Ovary (tissue), 9 donors: ENCODE data around the gene SLC4A1AP. TPM values are rescaled to one million over a fixed set of nuclear protein-coding genes. Genes with fewer than 3 reads are reported as not detected.

ENCODE experiments used
- DNase-seq, 5 donors: peaks; one replicate each; pipeline ENCODE4 v3.0.0-alpha.2; 2019 to 2020
- H3K27ac ChIP-seq, 2 donors: fragments of 200-600 bp; one replicate each; pipeline versions ENCODE4 v1.5.1 to v1.8.0; 2019 to 2022
- H3K27me3 ChIP-seq: fragments of 200-600 bp; one replicate; pipeline ENCODE4 v1.8.0; 2022
- H3K36me3 ChIP-seq: fragments of 200-600 bp; sonication (generic); one replicate; pipeline ENCODE4 v1.5.1; 2019
- H3K4me1 ChIP-seq: one replicate; pipeline ENCODE4 v1.8.1; 2013; ENCODE audit warnings: mild to moderate bottlenecking, moderate library complexity; ENCODE audit not compliant: insufficient read depth
- H3K4me3 ChIP-seq: fragments of 200-600 bp; sonication (generic); one replicate; pipeline ENCODE4 v1.5.1; 2017
- H3K9me3 ChIP-seq, 2 donors: fragments of 200-600 bp in 1 of 2; sonication (generic) in 1 of 2; one replicate each; pipeline versions ENCODE4 v1.5.1 to v1.8.1; 2013 to 2019; ENCODE audit warnings: mild to moderate bottlenecking in 1 of 2, moderate library complexity in 1 of 2
- CTCF ChIP-seq, 3 donors: fragments of 450-650 bp in 2 of 3; fragments of 200-600 bp in 1 of 3; IDR thresholded peaks; one replicate each; pipeline versions ENCODE4 v1.5.1 to v1.8.0; 2016 to 2022; ENCODE audit warnings: antibody characterized with exemption in 3 of 3, mild to moderate bottlenecking in 1 of 3
- EP300 ChIP-seq: sonication (generic); formaldehyde crosslinking; IDR thresholded peaks from one replicate; pipeline ENCODE4 v1.6.1; 2017; ENCODE audit warnings: antibody characterized with exemption
- POLR2A ChIP-seq: fragments of 450-650 bp; IDR thresholded peaks from one replicate; pipeline ENCODE4 v1.6.1; 2017; ENCODE audit warnings: antibody characterized with exemption, mild to moderate bottlenecking, moderate library complexity
- WGBS, 3 donors: extraction: QIAGEN DNeasy Blood & Tissue Kit in 1 of 3; methylation state at CpG; one replicate each; pipeline versions ENCODE4 v1.1.5 to v1.1.7; 2013 to 2017; 5-methylcytosine and 5-hydroxymethylcytosine counted together
- intact Hi-C, 4 donors: fragments of 100-400 bp; cut with DNase I; formaldehyde crosslinking; loops; one replicate each; pipeline versions ENCODE4 v1.11.0 to v1.15.1; 2022 to 2023
- polyA plus RNA-seq, 2 donors: library from polyadenylated mRNA; stranded (reverse); fragments of 200-250 nt in 1 of 2; fragments of 350-450 nt in 1 of 2; fragmentation: Illumina TruSeq in 1 of 2; extraction: RNeasy Lipid Tissue Mini Kit (QIAGEN cat#74804) in 1 of 2; gene quantifications; one replicate each; pipeline ENCODE4 v1.2.3, GENCODE V29; 2013 to 2014
- total RNA-seq, 7 donors: library from RNA; depleted of rRNA in 2 of 7; stranded (reverse); fragments of >200 nt in 2 of 7; fragmentation: NEBNext Ultra II Directional in 3 of 7; extraction: Animal tissue kit (Norgen Biotek cat#: 25700) in 3 of 7; gene quantifications; one replicate each; pipeline versions ENCODE4 v1.1.0 to v1.2.4, GENCODE V29; 2016 to 2023
- donor health status: DM: no; HTN: no; CAD: no; lungs with moderate emphysema.
- donor health status: DM: no; HTN: no; CAD: no.
- donor health status: Bipolar disorder and iron deficiency.
- donor health status: DM: yes; HTN: yes; CAD: no.
- donor health status: DM: no; HTN: no; CAD: no.
- donor health status: DM: yes; HTN: yes; CAD: no.

SLC4A1AP gene
- total and polyA plus RNA-seq, 9 donors, result 14.6 to 22.0 (median 16.2) TPM

DNA sequence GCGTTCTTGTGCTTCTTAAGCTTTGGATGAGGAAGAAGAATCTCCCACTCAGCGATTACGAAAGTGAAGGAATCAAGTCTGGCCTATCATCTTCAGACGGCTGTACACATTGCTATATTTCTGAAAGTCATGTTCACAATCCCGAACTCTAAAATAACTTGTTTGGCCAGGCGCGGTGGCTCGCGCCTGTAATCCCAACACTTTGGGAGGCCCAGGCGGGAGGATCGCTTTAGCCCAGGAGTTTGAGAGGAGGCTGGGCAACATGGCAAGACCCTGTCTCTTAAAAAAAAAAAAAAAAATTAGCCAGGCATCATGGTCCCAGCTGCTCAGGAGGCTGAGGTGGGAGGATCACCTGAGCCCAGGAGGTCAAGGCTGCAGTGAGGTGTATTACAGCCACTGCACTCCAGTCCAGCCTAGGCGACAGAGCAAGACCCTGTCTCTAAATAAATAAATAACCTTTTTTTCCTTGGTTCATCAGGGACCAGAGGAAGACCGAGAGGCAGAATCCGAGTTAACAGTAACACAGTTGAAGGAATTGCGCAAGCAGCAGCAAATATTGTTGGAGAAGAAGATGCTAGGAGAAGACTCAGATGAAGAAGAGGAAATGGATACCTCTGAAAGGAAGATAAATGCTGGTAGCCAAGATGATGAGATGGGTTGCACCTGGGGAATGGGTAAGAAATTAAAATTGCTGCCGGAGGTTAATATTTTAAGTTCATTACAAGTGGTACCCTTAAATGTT, 1.1 kb downstream of the SLC4A1AP start:
- intact Hi-C loops, result no loop called here
- no peaks in the 10 kb centered on the region for H3K27me3 ChIP-seq
- H3K27ac ChIP-seq, result no peak overlapping the region
- H3K4me1 ChIP-seq, result peaks cover 10% of the 10 kb centered on the region
- WGBS, 3 donors, result 78 to 86% (median 81%) methylated on average over 16 of the region's 16 CpGs
- H3K9me3 ChIP-seq, result no peaks in the 10 kb centered on the region
- no peak for DNase-seq
- H3K36me3 ChIP-seq, result no peaks in the 10 kb centered on the region
- TF ChIP-seq EP300, result no peak
- no peak for TF ChIP-seq POLR2A
- no peak for TF ChIP-seq CTCF (IDR thresholded peaks at IDR 0.05)
- H3K4me3 ChIP-seq, result peak overlapping the region; percentile 77

DNA sequence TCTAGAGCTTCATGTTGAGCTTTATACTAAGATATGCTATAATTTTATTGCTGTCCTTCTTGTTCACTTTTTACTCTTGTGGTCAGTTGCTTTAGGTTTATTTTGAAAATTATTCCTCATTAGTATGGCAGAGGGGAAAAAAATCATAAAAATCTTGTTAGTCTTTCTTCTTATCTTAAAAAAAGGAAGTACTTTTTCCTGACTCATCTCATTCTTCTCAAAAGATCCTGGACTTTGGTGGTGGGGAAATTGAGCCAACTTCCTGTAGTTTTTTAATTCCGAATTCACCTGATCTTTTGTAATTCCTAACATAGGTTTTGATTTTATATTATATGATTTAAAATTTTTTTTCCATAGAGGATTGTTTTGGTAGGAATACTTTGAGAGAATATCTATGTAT, 3.8 kb downstream of the SLC4A1AP start:
- intact Hi-C loops, result no loop called here
- TF ChIP-seq EP300, result no peak
- 70 to 85% (median 76%) methylated on average over 1 of the region's 1 CpG for WGBS, 3 donors
- H3K36me3 ChIP-seq, result no peaks in the 10 kb centered on the region
- H3K27ac ChIP-seq, result no peak overlapping the region
- H3K4me1 ChIP-seq, result peaks cover 10% of the 10 kb centered on the region
- no peaks in the 10 kb centered on the region for H3K27me3 ChIP-seq
- no peaks in the 10 kb centered on the region for H3K9me3 ChIP-seq
- DNase-seq, result no peak
- no peak overlapping the region for H3K4me3 ChIP-seq

DNA sequence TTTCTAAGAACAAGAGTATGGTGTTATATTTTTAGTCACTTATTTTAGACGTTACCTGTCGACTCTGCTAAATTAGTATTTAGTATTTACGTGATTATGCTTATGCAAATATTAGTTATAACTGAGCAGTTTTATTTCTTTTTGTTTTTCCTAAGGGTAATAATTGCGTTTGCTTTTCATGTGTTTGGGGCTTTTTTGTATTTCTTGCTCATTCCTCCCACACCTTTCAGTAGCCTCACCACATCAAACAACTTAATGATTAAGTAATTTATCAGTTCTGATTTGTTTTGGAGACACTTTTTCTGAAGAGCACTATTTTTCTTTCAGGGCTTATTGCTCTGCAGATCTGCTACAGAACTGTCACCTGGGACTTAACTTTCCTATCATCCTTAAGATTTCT, 7.5 kb downstream of the SLC4A1AP start:
- TF ChIP-seq POLR2A (no peak), CTCF (IDR thresholded peaks at IDR 0.05) (no peak), EP300 (no peak)
- H3K4me3 ChIP-seq, result no peak overlapping the region
- no peak for DNase-seq
- H3K9me3 ChIP-seq, result no peaks in the 10 kb centered on the region
- 92 to 93% (median 93%) methylated on average over 4 of the region's 4 CpGs for WGBS, 3 donors
- intact Hi-C loops, result no loop called here
- H3K36me3 ChIP-seq, result no peaks in the 10 kb centered on the region
- H3K27ac ChIP-seq, result no peak overlapping the region
- H3K4me1 ChIP-seq, result no peaks in the 10 kb centered on the region
- H3K27me3 ChIP-seq, result no peaks in the 10 kb centered on the region

- no peak overlapping the region for H3K4me3 ChIP-seq
- H3K9me3 ChIP-seq, result no peaks in the 10 kb centered on the region
- no peaks in the 10 kb centered on the region for H3K36me3 ChIP-seq
- TF ChIP-seq CTCF (IDR thresholded peaks at IDR 0.05) (no peak), EP300 (no peak), POLR2A (no peak)
- no peaks in the 10 kb centered on the region for H3K4me1 ChIP-seq
- H3K27ac ChIP-seq, result no peak overlapping the region
- H3K27me3 ChIP-seq, result no peaks in the 10 kb centered on the region
- intact Hi-C loops, result no loop called here
- 78 to 87% (median 82%) methylated on average over 5 of the region's 5 CpGs for WGBS, 3 donors
- no peak for DNase-seq
Observed at GRCh38 chr2:27672723-27673486, 9.2 kb downstream of the SLC4A1AP start.

- WGBS, 3 donors, result 85 to 91% (median 89%) methylated on average over 2 of the region's 2 CpGs
- H3K27me3 ChIP-seq, result no peaks in the 10 kb centered on the region
- TF ChIP-seq POLR2A (no peak), EP300 (no peak), CTCF (IDR thresholded peaks at IDR 0.05) (no peak)
Observed at GRCh38 chr2:27680571-27680970, 16.9 kb downstream of the SLC4A1AP start.

More at GRCh38 chr2:27680571-27680970, 16.9 kb downstream of the SLC4A1AP start:
- Histone ChIP-seq H3K9me3 (no peaks in the 10 kb centered on the region), H3K4me1 (no peaks in the 10 kb centered on the region), H3K36me3 (no peaks in the 10 kb centered on the region), H3K4me3 (no peak overlapping the region), H3K27ac (no peak overlapping the region)
- intact Hi-C loops, result no loop called here
- DNase-seq, result no peak
